ENCODE results near the gene SLC29A3.

The SLC29A3 gene

GRCh38 chr10:71396711-71397295 is 77.7 kb downstream of the SLC29A3 start, which contains the start of gene CDH23:
Gene CDH23 (plus strand): TSS chr10:71396920. CDS start chr10:71439832, 42,912 bp downstream.
- H3K4me3 ChIP-seq (ENCODE audit: low read depth, low read length), result no peak within 1 kb of the TSS
- DNase-seq (ENCODE audit: low read depth), result no peak

- no peak for DNase-seq (ENCODE audit: low read depth)
- H3K4me3 ChIP-seq (ENCODE audit: low read depth, low read length), result no peak overlapping the region
Observed at GRCh38 chr10:71397296-71398212, 78.5 kb downstream of the SLC29A3 start.

DNA sequence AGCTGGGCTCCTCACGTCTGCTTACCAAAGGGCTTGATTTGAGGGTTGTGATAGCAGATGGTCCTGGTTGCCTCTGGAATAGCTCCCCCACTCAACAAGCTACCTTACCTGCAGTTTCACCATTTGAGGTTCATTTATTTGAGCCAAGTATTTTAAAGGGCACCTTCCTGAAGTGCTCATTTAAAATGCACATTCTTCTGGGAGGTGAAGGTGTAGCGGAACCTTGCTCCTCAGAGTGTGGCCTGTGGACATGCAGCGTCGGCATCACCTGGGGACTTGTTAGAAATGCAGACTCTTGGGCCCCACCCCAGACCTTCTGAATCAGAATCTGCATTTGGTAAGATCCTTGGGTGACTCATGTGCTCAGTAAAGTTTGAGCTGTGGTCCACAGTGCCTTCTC is 79.9 kb downstream of the SLC29A3 start:
- H3K4me3 ChIP-seq (ENCODE audit: low read depth, low read length), result no peak overlapping the region
- no peak for DNase-seq (ENCODE audit: low read depth)

DNA sequence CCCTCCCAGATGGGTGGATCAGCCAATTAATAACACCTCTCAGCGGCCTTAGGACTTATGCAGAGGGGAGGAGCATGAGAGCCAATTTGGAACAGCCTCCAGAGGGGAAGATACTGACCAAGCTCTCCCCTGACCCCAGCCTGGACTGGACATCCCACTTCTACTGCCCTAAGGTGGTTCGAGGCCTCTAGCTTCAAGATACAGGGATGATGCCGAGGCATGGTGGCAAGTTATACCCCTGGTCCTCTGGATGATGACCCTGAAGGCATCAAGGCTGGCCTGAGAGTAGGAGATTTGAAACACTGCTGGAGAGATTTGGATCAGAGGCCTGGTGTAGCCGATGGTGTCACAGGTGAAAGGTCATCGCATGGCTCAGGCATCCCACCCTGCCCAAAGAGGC is 80.9 kb downstream of the SLC29A3 start:
- H3K4me3 ChIP-seq (ENCODE audit: low read depth, low read length), result no peak overlapping the region
- no peak for DNase-seq (ENCODE audit: low read depth)

DNA sequence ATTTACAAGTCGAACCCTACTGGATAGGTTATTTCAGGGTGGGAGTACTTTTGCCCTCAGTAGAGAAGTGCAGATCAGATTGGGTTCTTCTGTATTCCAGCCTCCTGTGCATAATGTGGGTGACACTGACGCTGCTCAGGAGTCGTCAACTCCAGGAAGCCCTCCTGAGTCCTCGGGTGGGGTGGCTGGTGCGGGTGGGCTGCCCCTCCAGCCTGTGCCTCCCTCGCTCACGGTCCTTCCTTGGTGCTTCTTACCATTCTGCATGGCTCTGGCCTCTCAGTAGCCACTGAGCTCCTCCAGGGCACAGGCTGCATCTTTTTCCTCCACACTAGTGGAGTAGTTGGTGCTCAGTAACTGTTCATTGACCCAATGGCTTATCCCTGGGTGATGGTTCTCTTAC is 82.0 kb downstream of the SLC29A3 start:
- H3K4me3 ChIP-seq (ENCODE audit: low read depth, low read length), result no peak overlapping the region
- no peak for DNase-seq (ENCODE audit: low read depth)

- no peak for DNase-seq (ENCODE audit: low read depth)
Observed at GRCh38 chr10:71402005-71402404, 82.9 kb downstream of the SLC29A3 start.

GRCh38 chr10:71404503-71405295 is 85.6 kb downstream of the SLC29A3 start:
- H3K4me3 ChIP-seq (ENCODE audit: low read depth, low read length), result no peak overlapping the region
- DNase-seq (ENCODE audit: low read depth), result no peak

More at GRCh38 chr10:71402005-71402404, 82.9 kb downstream of the SLC29A3 start:
- no peak overlapping the region for H3K4me3 ChIP-seq (ENCODE audit: low read depth, low read length)

DNA sequence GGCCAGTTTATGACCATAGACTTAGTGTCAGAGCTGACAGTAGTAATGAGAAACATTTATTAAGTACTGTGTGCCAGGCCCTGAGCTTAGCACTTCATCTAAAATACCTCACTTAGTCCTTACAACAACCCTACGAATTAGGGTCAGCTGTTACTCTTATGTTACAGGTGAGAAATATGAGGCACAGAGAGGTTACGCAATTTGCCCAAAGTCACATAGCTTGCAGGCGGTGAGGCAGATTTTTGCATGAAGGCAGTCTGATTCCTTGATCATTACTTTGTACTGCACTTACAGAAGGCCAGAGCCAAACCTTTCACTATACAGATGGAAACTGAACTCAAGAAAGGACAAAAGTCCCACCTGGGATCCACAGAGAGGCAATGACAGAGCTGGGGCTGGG is 87.8 kb downstream of the SLC29A3 start:
- H3K4me3 ChIP-seq (ENCODE audit: low read depth, low read length), result no peak overlapping the region
- no peak for DNase-seq (ENCODE audit: low read depth)

GRCh38 chr10:71408436-71409225 is 89.6 kb downstream of the SLC29A3 start:
- no peak for DNase-seq (ENCODE audit: low read depth)
- no peak overlapping the region for H3K4me3 ChIP-seq (ENCODE audit: low read depth, low read length)

GRCh38 chr10:71409516-71410104 is 90.6 kb downstream of the SLC29A3 start:
- H3K4me3 ChIP-seq (ENCODE audit: low read depth, low read length), result no peak overlapping the region
- DNase-seq (ENCODE audit: low read depth), result no peak

Data from skeletal muscle cell (primary cell).